ENCODE data around the gene USP25.

The USP25 gene

DNA sequence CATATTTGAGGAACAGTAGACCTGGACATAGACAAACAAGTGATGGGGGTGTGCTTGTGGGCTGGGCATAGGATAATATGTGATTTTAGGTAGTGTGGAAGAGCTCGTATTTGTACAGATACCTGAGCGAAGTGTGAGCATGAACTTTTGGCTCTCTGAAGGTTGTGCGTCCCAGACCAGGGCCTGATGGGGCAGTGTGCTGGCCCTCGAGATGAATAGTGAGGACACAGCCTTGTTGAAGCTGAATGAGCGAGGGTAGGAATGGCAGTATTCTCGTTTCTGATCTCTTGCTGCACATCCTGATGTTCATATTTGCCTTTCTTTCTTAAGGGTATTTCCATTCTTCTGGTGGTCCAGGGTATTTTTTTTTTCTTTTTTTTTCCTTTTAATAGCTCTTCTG lies 41.5 kb downstream of the USP25 start:
- Histone ChIP-seq H2AFZ (ENCODE audit: low read depth, low read length) (no peak overlapping the region), H3K27ac (ENCODE audit: low read length) (no peak overlapping the region), H3K27me3 (ENCODE audit: low read depth, low read length) (no peaks in the 10 kb centered on the region), H3K4me1 (ENCODE audit: low read length) (no peaks in the 10 kb centered on the region), H3K4me2 (ENCODE audit: low read length) (no peak overlapping the region), H3K4me3 (ENCODE audit: low read length) (no peak overlapping the region), H3K9ac (ENCODE audit: low read length) (no peak overlapping the region), H3K36me3 (replicated peaks; ENCODE audit: low read depth, low read length) (peaks cover 7% of the 10 kb centered on the region), H4K20me1 (ENCODE audit: insufficient read depth, low read length) (no peaks in the 10 kb centered on the region), H3K9me3 (ENCODE audit: insufficient read depth, low read length) (no peaks in the 10 kb centered on the region), H3K79me2 (ENCODE audit: low read length) (no peaks in the 10 kb centered on the region; the same call in 1 of the 2 replicates)
- TF ChIP-seq, protein P1, sequence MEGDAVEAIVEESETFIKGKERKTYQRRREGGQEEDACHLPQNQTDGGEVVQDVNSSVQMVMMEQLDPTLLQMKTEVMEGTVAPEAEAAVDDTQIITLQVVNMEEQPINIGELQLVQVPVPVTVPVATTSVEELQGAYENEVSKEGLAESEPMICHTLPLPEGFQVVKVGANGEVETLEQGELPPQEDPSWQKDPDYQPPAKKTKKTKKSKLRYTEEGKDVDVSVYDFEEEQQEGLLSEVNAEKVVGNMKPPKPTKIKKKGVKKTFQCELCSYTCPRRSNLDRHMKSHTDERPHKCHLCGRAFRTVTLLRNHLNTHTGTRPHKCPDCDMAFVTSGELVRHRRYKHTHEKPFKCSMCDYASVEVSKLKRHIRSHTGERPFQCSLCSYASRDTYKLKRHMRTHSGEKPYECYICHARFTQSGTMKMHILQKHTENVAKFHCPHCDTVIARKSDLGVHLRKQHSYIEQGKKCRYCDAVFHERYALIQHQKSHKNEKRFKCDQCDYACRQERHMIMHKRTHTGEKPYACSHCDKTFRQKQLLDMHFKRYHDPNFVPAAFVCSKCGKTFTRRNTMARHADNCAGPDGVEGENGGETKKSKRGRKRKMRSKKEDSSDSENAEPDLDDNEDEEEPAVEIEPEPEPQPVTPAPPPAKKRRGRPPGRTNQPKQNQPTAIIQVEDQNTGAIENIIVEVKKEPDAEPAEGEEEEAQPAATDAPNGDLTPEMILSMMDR (IDR thresholded peaks at IDR 0.05; ENCODE audit: low read depth, low read length) = no peak

DNA sequence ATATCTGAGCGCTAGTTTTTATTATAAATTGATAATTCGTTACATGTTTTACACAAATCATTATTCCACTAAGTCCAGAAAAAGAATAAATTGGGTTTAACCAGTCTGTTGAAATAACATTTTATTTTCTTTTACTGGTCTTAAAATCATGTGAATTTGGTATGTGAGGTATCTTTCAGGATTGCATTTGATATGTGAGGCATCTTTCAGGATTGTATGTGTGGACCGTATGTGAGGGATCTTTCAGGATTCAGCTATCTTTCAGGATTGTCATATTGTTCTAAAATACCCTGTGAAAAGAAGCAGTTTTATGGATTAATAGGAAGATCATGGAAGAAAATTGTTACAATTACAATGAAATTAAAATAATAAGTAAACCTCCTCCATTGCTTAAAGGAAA lies 42.9 kb downstream of the USP25 start:
- no peaks in the 10 kb centered on the region for H3K9me3 ChIP-seq (ENCODE audit: insufficient read depth, low read length)
- H2AFZ ChIP-seq (ENCODE audit: low read depth, low read length) = no peak overlapping the region
- peaks cover 6% of the 10 kb centered on the region; the same call in 1 of the 2 replicates for H3K4me1 ChIP-seq (ENCODE audit: low read length)
- no peaks in the 10 kb centered on the region for H4K20me1 ChIP-seq (ENCODE audit: insufficient read depth, low read length)
- H3K9ac ChIP-seq (ENCODE audit: low read length) = no peak overlapping the region
- TF ChIP-seq, protein P1 (IDR thresholded peaks at IDR 0.05; ENCODE audit: low read depth, low read length) = no peak
- TF ChIP-seq EZH2phosphoT487 (IDR thresholded peaks at IDR 0.05; ENCODE audit: low read depth) = no peak
- no peak overlapping the region for H3K4me3 ChIP-seq (ENCODE audit: low read length)
- no peaks in the 10 kb centered on the region for H3K27me3 ChIP-seq (ENCODE audit: low read depth, low read length)
- no peak overlapping the region for H3K4me2 ChIP-seq (ENCODE audit: low read length)
- H3K27ac ChIP-seq (ENCODE audit: low read length) = no peak overlapping the region
- no peaks in the 10 kb centered on the region; the same call in 1 of the 2 replicates for H3K79me2 ChIP-seq (ENCODE audit: low read length)
- H3K36me3 ChIP-seq (replicated peaks; ENCODE audit: low read depth, low read length) = peaks cover 7% of the 10 kb centered on the region

GRCh38 chr21:15774590-15774989 lies 44.8 kb downstream of the USP25 start:
- Histone ChIP-seq H4K20me1 (ENCODE audit: insufficient read depth, low read length) (no peaks in the 10 kb centered on the region), H3K27ac (ENCODE audit: low read length) (no peak overlapping the region)

DNA sequence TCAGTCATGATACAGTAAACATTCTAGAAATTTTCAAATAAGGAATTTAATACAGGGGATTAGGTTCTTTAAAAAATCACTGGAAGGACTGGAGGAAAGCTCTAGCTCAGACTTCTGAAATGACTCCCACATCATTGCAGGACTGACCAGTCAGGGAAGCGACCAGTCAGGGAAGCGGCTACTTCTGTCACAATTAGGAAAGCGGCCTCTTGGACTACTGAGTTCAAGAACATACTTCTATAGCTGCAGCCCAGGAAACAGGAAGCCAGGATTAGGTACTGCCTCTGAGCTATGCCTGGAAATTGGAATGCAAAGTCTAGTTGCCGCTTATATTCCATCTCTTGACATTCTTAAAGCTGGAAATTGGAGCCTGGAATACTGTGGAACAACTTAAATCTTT lies 45.5 kb downstream of the USP25 start:
- TF ChIP-seq EZH2phosphoT487 (IDR thresholded peaks at IDR 0.05; ENCODE audit: low read depth) = no peak
- TF ChIP-seq, protein P1 (IDR thresholded peaks at IDR 0.05; ENCODE audit: low read depth, low read length) = no peak
- H3K27me3 ChIP-seq (ENCODE audit: low read depth, low read length) = no peaks in the 10 kb centered on the region
- no peak overlapping the region for H3K9ac ChIP-seq (ENCODE audit: low read length)
- no peaks in the 10 kb centered on the region for H3K9me3 ChIP-seq (ENCODE audit: insufficient read depth, low read length)
- no peak overlapping the region for H3K4me2 ChIP-seq (ENCODE audit: low read length)
- H3K4me1 ChIP-seq (ENCODE audit: low read length) = peaks cover 6% of the 10 kb centered on the region; the same call in 1 of the 2 replicates
- no peaks in the 10 kb centered on the region; the same call in 1 of the 2 replicates for H3K79me2 ChIP-seq (ENCODE audit: low read length)
- no peak overlapping the region for H3K4me3 ChIP-seq (ENCODE audit: low read length)
- no peak overlapping the region for H2AFZ ChIP-seq (ENCODE audit: low read depth, low read length)
- H3K27ac ChIP-seq (ENCODE audit: low read length) = no peak overlapping the region
- peaks cover 5% of the 10 kb centered on the region for H3K36me3 ChIP-seq (replicated peaks; ENCODE audit: low read depth, low read length)
- no peaks in the 10 kb centered on the region for H4K20me1 ChIP-seq (ENCODE audit: insufficient read depth, low read length)

More at GRCh38 chr21:15774590-15774989, 44.8 kb downstream of the USP25 start:
- no peak overlapping the region for H3K4me2 ChIP-seq (ENCODE audit: low read length)
- H3K9me3 ChIP-seq (ENCODE audit: insufficient read depth, low read length) = no peaks in the 10 kb centered on the region
- peaks cover 7% of the 10 kb centered on the region for H3K36me3 ChIP-seq (replicated peaks; ENCODE audit: low read depth, low read length)
- no peak overlapping the region for H3K9ac ChIP-seq (ENCODE audit: low read length)
- no peaks in the 10 kb centered on the region; the same call in 1 of the 2 replicates for H3K79me2 ChIP-seq (ENCODE audit: low read length)
- no peak overlapping the region for H3K4me3 ChIP-seq (ENCODE audit: low read length)
- H3K27me3 ChIP-seq (ENCODE audit: low read depth, low read length) = no peaks in the 10 kb centered on the region
- H2AFZ ChIP-seq (ENCODE audit: low read depth, low read length) = no peak overlapping the region
- TF ChIP-seq EZH2phosphoT487 (IDR thresholded peaks at IDR 0.05; ENCODE audit: low read depth) = no peak
- TF ChIP-seq, protein P1 (IDR thresholded peaks at IDR 0.05; ENCODE audit: low read depth, low read length) = no peak
- peaks cover 6% of the 10 kb centered on the region; the same call in 1 of the 2 replicates for H3K4me1 ChIP-seq (ENCODE audit: low read length)

All from OCI-LY3 (cell line).